HG02943 (cell line): Measurements from ENCODE around the gene NOB1.
"Not testable (repeated sequence)": the region's sequence is repeated elsewhere in the genome, so short reads cannot be mapped to it uniquely, and the experiment has no call there.

Experiments
- ATAC-seq: cut with Tn5 transposase; IDR thresholded peaks from one replicate; pipeline ENCODE4 v1.9.1; 2021; ENCODE audit warnings: mild to moderate bottlenecking, low read depth, moderate library complexity; ENCODE audit not compliant: unreplicated experiment

The NOB1 gene

GRCh38 chr16:69754469-69755310, at the start of gene NOB1:
NOB1 (minus strand) TSS chr16:69754926; CDS start chr16:69754910, 16 bp downstream.
- ATAC-seq = peak; percentile 84

- ATAC-seq = no peak
These were observed 49.6 kb upstream of the NOB1 start for GRCh38 chr16:69804297-69804696.

GRCh38 chr16:69799611-69800031, 44.9 kb upstream of the NOB1 start:
- no peak for ATAC-seq

- ATAC-seq = no peak
These were observed 43.7 kb upstream of the NOB1 start for GRCh38 chr16:69798466-69798865.

GRCh38 chr16:69796285-69797118, 41.8 kb upstream of the NOB1 start:
- no peak for ATAC-seq

GRCh38 chr16:69794486-69794885, 39.8 kb upstream of the NOB1 start:
- no peak for ATAC-seq

GRCh38 chr16:69793526-69793925, 38.8 kb upstream of the NOB1 start:
- no peak for ATAC-seq

GRCh38 chr16:69791391-69791847, 36.7 kb upstream of the NOB1 start:
- not testable (repeated sequence) for ATAC-seq

GRCh38 chr16:69787883-69788282, 33.2 kb upstream of the NOB1 start:
- ATAC-seq = no peak

GRCh38 chr16:69784586-69784985, 29.9 kb upstream of the NOB1 start:
- ATAC-seq = no peak

- no peak for ATAC-seq
These were observed 26.4 kb upstream of the NOB1 start for GRCh38 chr16:69781118-69781517.

GRCh38 chr16:69779724-69780123, 25.0 kb upstream of the NOB1 start:
- ATAC-seq = no peak

GRCh38 chr16:69775563-69775962, 20.8 kb upstream of the NOB1 start:
- ATAC-seq = no peak

GRCh38 chr16:69773260-69773947, 18.7 kb upstream of the NOB1 start:
- ATAC-seq = no peak

- no peak for ATAC-seq
These were observed 16.9 kb upstream of the NOB1 start for GRCh38 chr16:69771651-69771967.

- no peak for ATAC-seq
These were observed 14.7 kb upstream of the NOB1 start for GRCh38 chr16:69769404-69769803.

- no peak for ATAC-seq
These were observed 13.9 kb upstream of the NOB1 start for GRCh38 chr16:69768666-69769065.

- ATAC-seq = no peak
These were observed 12.9 kb upstream of the NOB1 start for GRCh38 chr16:69767459-69768229.

- ATAC-seq = no peak
These were observed 8.8 kb upstream of the NOB1 start for GRCh38 chr16:69763599-69763942.

GRCh38 chr16:69762814-69763598, 8.3 kb upstream of the NOB1 start:
- ATAC-seq = no peak
